Testis (tissue), 2 donors: ENCODE data around the gene LHCGR.

Experiments used
- CTCF ChIP-seq, 3 experiments: fragments of 450-650 bp in 2 of 3; fragments of 200-600 bp in 1 of 3; sonication (generic) in 1 of 3; IDR thresholded peaks; one replicate each; pipeline ENCODE4 v1.5.1; 2016 to 2019; ENCODE audit warnings: antibody characterized with exemption in 3 of 3, mild to moderate bottlenecking in 2 of 3, moderate library complexity in 1 of 3
- POLR2A ChIP-seq: fragments of 450-650 bp; IDR thresholded peaks from one replicate; pipeline ENCODE4 v1.6.1; 2017; ENCODE audit warnings: antibody characterized with exemption, mild to moderate bottlenecking, moderate library complexity

GRCh38 chr2:48709096-48710034 is 46.2 kb downstream of the LHCGR start:
- no peak for TF ChIP-seq CTCF (IDR thresholded peaks at IDR 0.05)
- TF ChIP-seq POLR2A, result no peak
